Osteocyte (in vitro differentiated cells): Measurements from ENCODE around the gene KCNH5. TPM values are rescaled to one million over a fixed set of nuclear protein-coding genes. Genes with fewer than 3 reads are reported as not detected.

Experiments used
- DNase-seq: peaks from one replicate; pipeline ENCODE4 v3.0.0; 2021; ENCODE audit warnings: mixed read lengths; ENCODE audit not compliant: unreplicated experiment; ENCODE audit errors: extremely low spot score
- H3K27ac Mint-ChIP-seq: one replicate; pipeline ENCODE4 v1.8.0; 2021; ENCODE audit warnings: mild to moderate bottlenecking, mixed read lengths; ENCODE audit not compliant: unreplicated experiment
- H3K27me3 Mint-ChIP-seq: one replicate; pipeline ENCODE4 v1.8.0; 2021; ENCODE audit warnings: mixed read lengths; ENCODE audit not compliant: unreplicated experiment
- H3K36me3 Mint-ChIP-seq: one replicate; pipeline ENCODE4 v1.8.0; 2021; ENCODE audit warnings: mixed read lengths; ENCODE audit not compliant: unreplicated experiment
- H3K4me1 Mint-ChIP-seq: one replicate; pipeline ENCODE4 v1.8.0; 2021; ENCODE audit warnings: mixed read lengths; ENCODE audit not compliant: unreplicated experiment
- H3K4me3 Mint-ChIP-seq: one replicate; pipeline ENCODE4 v1.8.0; 2021; ENCODE audit warnings: mild to moderate bottlenecking, moderate library complexity, mixed read lengths; ENCODE audit not compliant: unreplicated experiment
- H3K9me3 Mint-ChIP-seq: one replicate; pipeline ENCODE4 v1.8.0; 2021; ENCODE audit warnings: mixed read lengths; ENCODE audit not compliant: unreplicated experiment
- CTCF ChIP-seq: fragments of 200-600 bp; sonication (generic); IDR thresholded peaks from 2 replicates; pipeline ENCODE4 v1.5.0; 2021; ENCODE audit warnings: antibody characterized with exemption, mild to moderate bottlenecking, moderate library complexity
- long read RNA-seq: library from polyadenylated mRNA; unstranded; transcript quantifications from one replicate; pipeline ENCODE4 v2.0.0, GENCODE V29; 2021
- total RNA-seq: library from RNA; stranded (reverse); gene quantifications from 2 replicates; pipeline ENCODE4 v1.2.1, GENCODE V29; 2021

The KCNH5 gene
- total RNA-seq = not detected in 2 replicates
- long read RNA-seq = 0 reads

DNA sequence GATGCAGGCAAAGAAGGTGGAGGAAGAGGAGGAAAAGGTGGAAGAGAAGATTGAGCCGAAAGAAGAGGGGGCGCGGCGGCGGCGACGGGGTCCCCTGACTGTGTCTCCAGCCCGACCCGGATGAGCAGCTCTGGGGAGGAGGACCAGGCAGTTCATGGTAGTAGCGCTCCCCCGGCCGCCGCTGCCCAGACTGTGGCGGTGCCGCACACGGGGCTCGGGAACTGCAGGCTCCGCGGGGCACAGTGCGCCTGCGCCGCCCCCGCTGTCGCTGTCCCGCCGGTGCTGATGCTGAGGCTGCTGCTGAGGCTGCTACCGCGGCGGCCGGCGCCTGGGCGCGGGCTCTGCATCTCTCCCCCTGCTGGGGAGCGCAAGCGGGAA lies at the start of gene KCNH5:
Gene KCNH5 (minus strand): TSS at position 225 of the 378 bp plus-strand sequence. CDS start 272 bp downstream, outside the sequence.
- DNase-seq = peak; percentile 89
- Mint-ChIP-seq H3K4me1 (peaks cover 7% of the 10 kb centered on the region), H3K9me3 (no peaks in the 10 kb centered on the region), H3K36me3 (no peaks in the 10 kb centered on the region), H3K27me3 (peaks cover 74% of the 10 kb centered on the region), H3K4me3 (peak within 1 kb of the TSS; percentile 66), H3K27ac (no peak within 1 kb of the TSS)
- no peak for TF ChIP-seq CTCF

- no peaks in the 10 kb centered on the region for H3K4me1 Mint-ChIP-seq
- no peak overlapping the region for H3K4me3 Mint-ChIP-seq
- no peaks in the 10 kb centered on the region for H3K9me3 Mint-ChIP-seq
- TF ChIP-seq CTCF = no peak
- H3K27me3 Mint-ChIP-seq = peaks cover 10% of the 10 kb centered on the region
- no peak overlapping the region for H3K27ac Mint-ChIP-seq
- H3K36me3 Mint-ChIP-seq = no peaks in the 10 kb centered on the region
- no peak for DNase-seq
These were observed 46.2 kb upstream of the KCNH5 start for GRCh38 chr14:63091394-63091996.

DNA sequence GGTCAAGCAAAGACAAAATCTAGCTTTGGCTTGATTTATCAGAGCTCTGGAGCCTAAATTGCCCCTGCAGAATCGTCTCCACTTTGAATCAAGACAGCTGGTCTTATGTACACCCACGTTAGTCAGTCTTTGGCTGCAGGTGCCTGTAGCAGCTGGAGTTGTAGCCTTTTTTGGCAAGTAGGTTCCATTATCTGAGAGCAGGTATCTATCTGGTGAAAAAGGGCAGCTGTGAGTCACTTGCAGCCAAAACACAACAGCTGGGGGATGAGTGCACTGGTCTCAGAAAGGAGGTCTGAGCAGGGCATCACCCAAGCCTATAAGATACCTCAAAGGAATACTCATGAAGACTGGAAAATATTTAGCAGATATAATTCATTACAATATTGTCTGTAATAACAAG lies 43.6 kb upstream of the KCNH5 start:
- DNase-seq = no peak
- H3K4me1 Mint-ChIP-seq = no peaks in the 10 kb centered on the region
- H3K27ac Mint-ChIP-seq = no peak overlapping the region
- H3K27me3 Mint-ChIP-seq = peaks cover 3% of the 10 kb centered on the region
- no peak for TF ChIP-seq CTCF
- H3K36me3 Mint-ChIP-seq = no peaks in the 10 kb centered on the region
- no peaks in the 10 kb centered on the region for H3K9me3 Mint-ChIP-seq
- H3K4me3 Mint-ChIP-seq = no peak overlapping the region

DNA sequence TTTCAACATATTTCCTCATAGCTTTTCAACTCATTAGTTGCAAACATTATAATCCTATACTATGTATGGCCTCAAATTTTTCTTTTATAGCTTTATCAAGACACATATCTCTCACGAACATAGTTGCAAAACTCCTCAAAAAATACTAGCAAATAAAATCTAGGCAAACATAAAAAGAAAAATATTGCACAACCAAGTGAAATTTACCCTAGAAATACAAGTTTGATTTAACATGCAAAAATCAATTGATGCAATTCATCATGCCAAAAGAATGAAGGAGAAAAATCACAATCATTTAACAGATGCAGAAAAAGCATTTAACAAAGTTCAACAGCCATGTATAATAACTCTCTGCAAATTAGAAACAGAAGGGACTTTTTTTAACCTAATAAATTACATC lies 33.3 kb upstream of the KCNH5 start:
- no peaks in the 10 kb centered on the region for H3K4me1 Mint-ChIP-seq
- TF ChIP-seq CTCF = no peak

DNA sequence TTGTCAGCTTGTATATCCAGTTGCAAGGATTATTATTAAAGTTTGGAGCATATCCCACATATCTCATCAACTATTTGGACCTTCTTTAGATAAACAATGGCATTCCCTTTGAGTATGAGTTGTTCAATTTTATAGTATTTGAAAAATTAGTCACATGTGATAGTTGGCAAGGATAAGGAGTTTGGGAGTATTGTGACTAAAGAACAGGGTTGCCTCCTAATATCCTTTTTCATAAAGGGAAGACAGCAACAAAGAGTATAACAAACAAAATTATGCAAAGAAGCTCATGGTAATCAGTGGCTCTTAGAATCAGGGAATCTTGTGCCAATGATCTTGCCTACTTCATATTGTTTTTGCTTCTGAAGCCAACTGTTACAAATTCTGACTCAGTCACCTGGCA lies 31.2 kb upstream of the KCNH5 start:
- H3K27me3 Mint-ChIP-seq = peaks cover 7% of the 10 kb centered on the region
- no peaks in the 10 kb centered on the region for H3K4me1 Mint-ChIP-seq
- no peaks in the 10 kb centered on the region for H3K9me3 Mint-ChIP-seq
- no peak for DNase-seq
- no peak overlapping the region for H3K4me3 Mint-ChIP-seq
- no peak for TF ChIP-seq CTCF
- H3K27ac Mint-ChIP-seq = no peak overlapping the region
- H3K36me3 Mint-ChIP-seq = no peaks in the 10 kb centered on the region

More for the DNA sequence above, 33.3 kb upstream of the KCNH5 start:
- Mint-ChIP-seq H3K4me3 (no peak overlapping the region), H3K9me3 (no peaks in the 10 kb centered on the region), H3K36me3 (no peaks in the 10 kb centered on the region), H3K27ac (no peak overlapping the region), H3K27me3 (peaks cover 7% of the 10 kb centered on the region)
- DNase-seq = no peak
